GM18873 (cell line): ENCODE results near the gene DACH2.

Experiments used
- ATAC-seq: cut with Tn5 transposase; IDR thresholded peaks from one replicate; pipeline ENCODE4 v1.9.1; 2021; ENCODE audit warnings: mild to moderate bottlenecking, moderate library complexity, moderate number of reproducible peaks; ENCODE audit not compliant: unreplicated experiment, low FRiP score

Gene DACH2

GRCh38 chrX:86714441-86714840 lies 566.2 kb downstream of the DACH2 start:
- no peak for ATAC-seq

GRCh38 chrX:86724277-86724676 lies 576.0 kb downstream of the DACH2 start:
- no peak for ATAC-seq

- ATAC-seq, result no peak
These were observed 598.8 kb downstream of the DACH2 start for GRCh38 chrX:86747091-86747490.

- ATAC-seq, result no peak
These were observed 657.0 kb downstream of the DACH2 start for GRCh38 chrX:86805241-86805640.

- no peak for ATAC-seq
These were observed 658.5 kb downstream of the DACH2 start for GRCh38 chrX:86806786-86807185.

- ATAC-seq, result no peak
These were observed 661.4 kb downstream of the DACH2 start for GRCh38 chrX:86809651-86810050.

GRCh38 chrX:86829786-86830185 lies 681.5 kb downstream of the DACH2 start:
- ATAC-seq, result no peak

- ATAC-seq, result no peak
These were observed 682.4 kb downstream of the DACH2 start for GRCh38 chrX:86830685-86831084.

GRCh38 chrX:86845101-86845500 lies 696.9 kb downstream of the DACH2 start:
- no peak for ATAC-seq
